ENCODE results near the gene PAQR7. TPM values are rescaled to one million over a fixed set of nuclear protein-coding genes. Genes with fewer than 3 reads are reported as not detected.
A peak's percentile ranks its signal among the peaks of the same experiment; 100 is the strongest.

Gene PAQR7
- total RNA-seq, 1 donor from 2014 or later, result 10.8 TPM

- no peak for TF ChIP-seq CTCF (IDR thresholded peaks at IDR 0.05)
- Histone ChIP-seq H3K4me3 (no peak overlapping the region), H3K9me3 (no peaks in the 10 kb centered on the region), H3K27me3 (no peaks in the 10 kb centered on the region), H3K4me1 (peaks cover 39% of the 10 kb centered on the region), H3K36me3 (no peaks in the 10 kb centered on the region), H3K27ac (peak overlapping the region; percentile 86)
- ATAC-seq, result no peak
- intact Hi-C loops (cut with DNase I), result no loop called here
- no peak for DNase-seq
Measured at GRCh38 chr1:25893116-25893515, 17.6 kb upstream of the PAQR7 start.

GRCh38 chr1:25891606-25892005, 16.1 kb upstream of the PAQR7 start:
- no peak overlapping the region for H3K4me3 ChIP-seq
- H3K27me3 ChIP-seq, result no peaks in the 10 kb centered on the region
- H3K4me1 ChIP-seq, result peaks cover 39% of the 10 kb centered on the region
- DNase-seq, result no peak
- intact Hi-C loops (cut with DNase I), result no loop called here
- ATAC-seq, result no peak
- TF ChIP-seq CTCF (IDR thresholded peaks at IDR 0.05), result no peak
- H3K36me3 ChIP-seq, result no peaks in the 10 kb centered on the region
- H3K27ac ChIP-seq, result peak overlapping the region; percentile 11
- no peaks in the 10 kb centered on the region for H3K9me3 ChIP-seq

- Histone ChIP-seq H3K4me1 (peaks cover 33% of the 10 kb centered on the region), H3K27ac (peak overlapping the region; percentile 55), H3K36me3 (no peaks in the 10 kb centered on the region), H3K27me3 (no peaks in the 10 kb centered on the region), H3K9me3 (no peaks in the 10 kb centered on the region), H3K4me3 (no peak overlapping the region)
- intact Hi-C loops (cut with DNase I), result no loop called here
- TF ChIP-seq CTCF (IDR thresholded peaks at IDR 0.05), result no peak
- DNase-seq, result no peak
- ATAC-seq, result peak; percentile 71
Measured at GRCh38 chr1:25890239-25891034, 14.9 kb upstream of the PAQR7 start.

GRCh38 chr1:25889470-25889869, 14.0 kb upstream of the PAQR7 start:
- DNase-seq, result no peak
- Histone ChIP-seq H3K4me3 (no peak overlapping the region), H3K9me3 (no peaks in the 10 kb centered on the region), H3K4me1 (peaks cover 30% of the 10 kb centered on the region), H3K27ac (peak overlapping the region; percentile 55), H3K27me3 (no peaks in the 10 kb centered on the region), H3K36me3 (no peaks in the 10 kb centered on the region)
- intact Hi-C loops (cut with DNase I), result no loop called here
- ATAC-seq, result no peak
- TF ChIP-seq CTCF (IDR thresholded peaks at IDR 0.05), result no peak

GRCh38 chr1:25888426-25888987, 13.0 kb upstream of the PAQR7 start:
- H3K36me3 ChIP-seq, result no peaks in the 10 kb centered on the region
- ATAC-seq (no peak), DNase-seq (no peak)
- H3K4me3 ChIP-seq, result no peak overlapping the region
- no peak for TF ChIP-seq CTCF (IDR thresholded peaks at IDR 0.05)
- H3K9me3 ChIP-seq, result no peaks in the 10 kb centered on the region
- no peak overlapping the region for H3K27ac ChIP-seq
- H3K27me3 ChIP-seq, result no peaks in the 10 kb centered on the region
- H3K4me1 ChIP-seq, result peaks cover 30% of the 10 kb centered on the region
- intact Hi-C loops (cut with DNase I), result no loop called here

All from upper lobe of right lung (tissue), 1 donor.